Nephron (organoid): ENCODE data around the gene TBC1D22B.

Experiments
- H3K27ac Mint-ChIP-seq, 3 experiments: 2 replicates each; pipeline ENCODE4 v1.8.0; 2020; ENCODE audit warnings: mixed read lengths in 3 of 3, mild to moderate bottlenecking in 2 of 3, moderate library complexity in 1 of 3
- H3K27me3 Mint-ChIP-seq: 2 replicates; pipeline ENCODE4 v1.8.0; 2021; ENCODE audit warnings: low read depth, mild to moderate bottlenecking, moderate library complexity, mixed read lengths
- H3K36me3 Mint-ChIP-seq: 2 replicates; pipeline ENCODE4 v1.8.0; 2020; ENCODE audit warnings: low read depth, mixed read lengths
- H3K4me1 Mint-ChIP-seq: 2 replicates; pipeline ENCODE4 v1.8.0; 2020; ENCODE audit warnings: mixed read lengths
- H3K4me3 Mint-ChIP-seq, 3 experiments: 2 replicates each; pipeline ENCODE4 v1.8.0; 2020; ENCODE audit warnings: mild to moderate bottlenecking in 3 of 3, mixed read lengths in 3 of 3, moderate library complexity in 2 of 3
- H3K9me3 Mint-ChIP-seq: 2 replicates; pipeline ENCODE4 v1.8.0; 2020; ENCODE audit warnings: mixed read lengths
- TF ChIP-seq, protein P1 (sequence below), 3 experiments: fragments of 200-600 bp; sonication (generic); IDR thresholded peaks; one replicate each; pipeline ENCODE4 v1.5.0; 2021; ENCODE audit warnings: antibody characterized with exemption in 3 of 3; ENCODE audit not compliant: unreplicated experiment in 3 of 3

TBC1D22B gene

GRCh38 chr6:37381579-37381978, 124.0 kb downstream of the TBC1D22B start:
- TF ChIP-seq, protein P1, sequence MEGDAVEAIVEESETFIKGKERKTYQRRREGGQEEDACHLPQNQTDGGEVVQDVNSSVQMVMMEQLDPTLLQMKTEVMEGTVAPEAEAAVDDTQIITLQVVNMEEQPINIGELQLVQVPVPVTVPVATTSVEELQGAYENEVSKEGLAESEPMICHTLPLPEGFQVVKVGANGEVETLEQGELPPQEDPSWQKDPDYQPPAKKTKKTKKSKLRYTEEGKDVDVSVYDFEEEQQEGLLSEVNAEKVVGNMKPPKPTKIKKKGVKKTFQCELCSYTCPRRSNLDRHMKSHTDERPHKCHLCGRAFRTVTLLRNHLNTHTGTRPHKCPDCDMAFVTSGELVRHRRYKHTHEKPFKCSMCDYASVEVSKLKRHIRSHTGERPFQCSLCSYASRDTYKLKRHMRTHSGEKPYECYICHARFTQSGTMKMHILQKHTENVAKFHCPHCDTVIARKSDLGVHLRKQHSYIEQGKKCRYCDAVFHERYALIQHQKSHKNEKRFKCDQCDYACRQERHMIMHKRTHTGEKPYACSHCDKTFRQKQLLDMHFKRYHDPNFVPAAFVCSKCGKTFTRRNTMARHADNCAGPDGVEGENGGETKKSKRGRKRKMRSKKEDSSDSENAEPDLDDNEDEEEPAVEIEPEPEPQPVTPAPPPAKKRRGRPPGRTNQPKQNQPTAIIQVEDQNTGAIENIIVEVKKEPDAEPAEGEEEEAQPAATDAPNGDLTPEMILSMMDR (IDR thresholded peaks at IDR 0.05; ENCODE audit: unreplicated experiment in 3 of 3): peak; percentile 28 to 60 (median 52)
- Mint-ChIP-seq H3K4me3 (no peak overlapping the region), H3K27ac (no peak overlapping the region), H3K36me3 (peaks cover 43% of the 10 kb centered on the region), H3K27me3 (no peaks in the 10 kb centered on the region), H3K4me1 (no peaks in the 10 kb centered on the region), H3K9me3 (no peaks in the 10 kb centered on the region)
